Activated CD4-positive, alpha-beta T cell treated with anti-CD3 and anti-CD28 coated beads, Interleukin-10, Interleukin-2, amounts not matched to agents 100 ng/mL and 50 ng/mL, durations not matched to agents 16 hours and 8 hours (primary cell): Measurements from ENCODE around the gene POU6F2.
A peak's percentile ranks its signal among the peaks of the same experiment; 100 is the strongest.
"Not testable (repeated sequence)": the region's sequence is repeated elsewhere in the genome, so short reads cannot be mapped to it uniquely, and the experiment has no call there.

Experiments used
- DNase-seq: peaks from one replicate; pipeline ENCODE4 v3.0.0-alpha.2; 2020

POU6F2 gene, protein sequence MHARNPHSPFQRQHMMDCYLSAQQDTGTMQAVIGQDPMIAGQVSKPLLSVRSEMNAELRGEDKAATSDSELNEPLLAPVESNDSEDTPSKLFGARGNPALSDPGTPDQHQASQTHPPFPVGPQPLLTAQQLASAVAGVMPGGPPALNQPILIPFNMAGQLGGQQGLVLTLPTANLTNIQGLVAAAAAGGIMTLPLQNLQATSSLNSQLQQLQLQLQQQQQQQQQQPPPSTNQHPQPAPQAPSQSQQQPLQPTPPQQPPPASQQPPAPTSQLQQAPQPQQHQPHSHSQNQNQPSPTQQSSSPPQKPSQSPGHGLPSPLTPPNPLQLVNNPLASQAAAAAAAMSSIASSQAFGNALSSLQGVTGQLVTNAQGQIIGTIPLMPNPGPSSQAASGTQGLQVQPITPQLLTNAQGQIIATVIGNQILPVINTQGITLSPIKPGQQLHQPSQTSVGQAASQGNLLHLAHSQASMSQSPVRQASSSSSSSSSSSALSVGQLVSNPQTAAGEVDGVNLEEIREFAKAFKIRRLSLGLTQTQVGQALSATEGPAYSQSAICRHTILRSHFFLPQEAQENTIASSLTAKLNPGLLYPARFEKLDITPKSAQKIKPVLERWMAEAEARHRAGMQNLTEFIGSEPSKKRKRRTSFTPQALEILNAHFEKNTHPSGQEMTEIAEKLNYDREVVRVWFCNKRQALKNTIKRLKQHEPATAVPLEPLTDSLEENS

DNA sequence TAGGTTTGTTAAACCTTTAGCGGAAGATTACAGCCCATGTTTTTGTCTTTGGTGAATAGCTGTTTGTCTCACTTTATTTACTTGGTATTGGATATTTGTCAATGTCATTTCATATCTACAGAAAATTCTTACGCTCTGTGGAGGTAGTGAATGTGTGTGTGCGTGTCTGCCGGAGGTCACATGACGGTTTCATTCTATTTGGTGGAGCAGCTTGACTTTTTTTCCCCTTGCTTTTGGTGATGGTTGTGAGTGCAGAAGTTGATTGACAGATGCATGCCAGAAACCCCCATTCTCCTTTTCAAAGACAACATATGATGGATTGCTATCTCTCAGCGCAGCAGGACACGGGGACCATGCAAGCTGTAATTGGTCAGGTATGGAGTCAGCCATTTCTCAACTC lies at the start of gene POU6F2:
Gene POU6F2, plus strand, starts transcription at position 225 of the 400 bp plus-strand sequence. Its CDS starts 45 bp downstream, at position 270.
- DNase-seq = no peak

DNA sequence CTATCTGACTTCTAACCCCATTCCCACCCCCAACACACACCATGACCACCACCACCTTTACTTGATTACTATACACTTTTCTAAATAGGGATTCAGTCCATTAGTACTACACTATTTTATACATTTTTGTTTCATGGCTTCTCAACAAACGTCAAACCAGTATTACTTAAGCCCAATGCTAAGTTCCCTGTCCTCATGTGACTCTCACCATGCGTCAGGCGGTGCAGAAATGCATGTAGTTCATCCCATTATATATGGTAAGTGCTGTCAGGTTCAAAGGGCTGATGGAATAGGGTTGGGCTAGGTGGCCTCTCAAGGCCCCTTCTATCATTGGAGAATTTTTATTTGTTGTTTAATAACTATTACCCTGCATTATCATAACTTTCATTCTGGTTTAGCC lies 49.2 kb upstream of the POU6F2 start:
- DNase-seq = no peak

DNA sequence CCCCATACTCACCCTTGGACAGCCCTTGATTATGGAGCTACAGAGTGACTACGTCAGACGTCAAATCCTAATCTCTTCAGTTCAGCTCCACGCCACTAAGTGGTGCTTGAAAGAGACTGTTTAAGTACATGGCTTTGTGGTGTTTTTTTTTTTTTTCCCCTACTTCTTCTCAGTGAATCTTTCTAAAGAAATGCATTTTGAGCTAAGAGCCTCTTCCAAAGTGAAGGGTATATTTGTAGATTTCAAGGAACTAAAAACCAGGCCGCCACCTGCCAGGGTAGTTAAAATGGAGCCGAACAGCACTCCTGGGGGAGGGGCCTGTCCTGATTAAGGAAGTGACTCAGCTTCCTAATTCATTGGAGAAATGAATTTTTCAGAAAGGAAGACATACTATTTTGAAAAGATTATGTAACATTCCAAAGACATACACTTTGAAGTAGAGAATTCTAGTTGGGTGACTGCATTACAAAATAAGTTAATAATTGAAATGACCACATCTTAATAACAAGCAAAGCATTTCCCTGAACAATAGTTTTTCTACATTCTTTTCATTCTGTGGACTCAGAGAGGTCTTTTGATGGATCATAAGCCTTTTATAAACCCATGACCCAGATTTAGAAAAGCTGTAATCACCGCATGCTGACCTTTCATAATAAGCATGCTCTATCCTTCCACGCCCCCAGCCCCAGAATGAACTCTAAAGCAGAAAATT lies 48.1 kb upstream of the POU6F2 start:
- no peak for DNase-seq

DNA sequence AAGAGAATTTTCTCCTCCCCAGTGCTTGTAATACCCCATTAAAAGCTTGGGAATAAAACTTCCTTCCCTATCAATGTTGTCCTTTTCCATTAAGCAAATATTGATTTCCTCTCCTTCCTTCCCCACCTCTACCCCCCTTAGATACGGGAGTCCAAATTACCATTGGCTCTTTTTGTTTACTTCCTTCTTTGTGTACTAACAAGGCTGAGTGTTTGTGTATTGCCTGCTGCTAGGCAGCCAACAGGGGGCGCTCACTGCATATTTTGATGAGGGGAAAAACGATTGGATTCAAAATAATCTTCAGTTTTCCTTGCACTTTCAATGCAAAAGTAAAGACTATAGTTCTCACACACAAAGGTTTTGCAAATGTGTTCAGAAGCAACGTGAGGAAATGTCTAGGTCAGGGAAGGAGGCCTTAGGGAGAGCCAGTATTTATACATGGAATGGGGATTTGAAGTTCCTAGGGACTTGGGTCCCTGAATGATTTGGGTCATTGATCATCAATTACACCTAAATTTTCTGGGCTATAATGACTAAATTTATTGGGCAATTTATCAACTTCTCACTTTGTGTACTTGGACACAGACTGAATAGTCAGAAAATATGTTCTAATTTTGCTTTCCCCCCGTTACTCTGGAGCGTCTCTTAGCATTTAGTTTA lies 45.1 kb upstream of the POU6F2 start:
- DNase-seq = peak; percentile 57

DNA sequence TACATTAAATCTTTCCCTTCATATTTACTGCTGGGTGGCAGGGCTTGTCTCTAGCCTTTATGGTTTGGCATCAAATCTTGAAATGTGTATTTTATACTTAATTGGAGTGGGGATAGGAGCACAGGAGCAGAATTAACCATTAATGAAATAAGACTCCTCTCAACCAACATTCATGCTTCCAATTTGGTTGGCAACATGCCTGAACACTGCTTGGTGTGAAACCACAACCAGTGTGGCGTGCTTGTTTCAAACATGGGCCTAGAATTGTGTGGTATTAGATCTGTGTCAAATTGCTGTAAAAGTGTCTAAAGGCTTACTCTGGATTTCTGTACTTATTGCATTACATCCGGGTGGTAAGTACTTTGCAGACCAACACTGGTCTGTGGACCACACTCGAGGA lies 43.7 kb upstream of the POU6F2 start:
- DNase-seq = no peak

DNA sequence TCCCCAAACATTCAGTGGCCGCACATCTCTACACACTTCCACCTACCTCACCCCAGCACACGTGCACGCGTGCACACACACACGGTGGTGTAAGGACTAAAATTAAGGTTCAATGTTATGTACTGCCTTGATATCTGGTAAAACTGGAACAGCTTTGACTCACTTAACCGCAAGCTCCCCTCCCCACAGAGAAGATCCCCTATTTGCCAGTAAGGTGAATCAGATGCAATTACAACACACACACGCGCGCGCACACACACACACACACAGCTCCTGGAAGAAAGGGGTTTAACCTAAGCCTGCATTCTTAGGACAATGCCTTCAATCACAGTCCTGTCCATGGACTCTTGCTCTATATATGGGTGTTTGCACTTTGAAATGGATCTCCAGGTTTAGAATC lies 43.2 kb upstream of the POU6F2 start:
- DNase-seq = no peak

DNA sequence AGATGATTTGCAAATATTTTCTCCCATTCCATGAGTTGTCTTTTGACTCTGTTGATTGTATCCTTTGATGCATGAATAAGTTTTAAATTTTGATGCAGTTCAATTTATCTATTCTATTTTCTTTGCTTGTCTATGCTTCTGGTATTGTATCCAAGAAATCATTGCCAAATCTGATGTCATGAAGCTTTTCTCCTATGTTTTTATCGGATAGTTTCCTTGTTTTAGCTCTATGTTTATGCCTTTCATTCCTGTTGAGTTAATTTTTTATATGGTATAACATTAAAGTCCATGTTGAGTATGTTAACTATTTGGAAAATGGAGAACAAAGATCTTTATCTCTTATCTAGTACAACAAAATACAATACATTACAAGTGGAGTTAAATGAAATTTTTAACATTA lies 41.1 kb upstream of the POU6F2 start:
- no peak for DNase-seq

DNA sequence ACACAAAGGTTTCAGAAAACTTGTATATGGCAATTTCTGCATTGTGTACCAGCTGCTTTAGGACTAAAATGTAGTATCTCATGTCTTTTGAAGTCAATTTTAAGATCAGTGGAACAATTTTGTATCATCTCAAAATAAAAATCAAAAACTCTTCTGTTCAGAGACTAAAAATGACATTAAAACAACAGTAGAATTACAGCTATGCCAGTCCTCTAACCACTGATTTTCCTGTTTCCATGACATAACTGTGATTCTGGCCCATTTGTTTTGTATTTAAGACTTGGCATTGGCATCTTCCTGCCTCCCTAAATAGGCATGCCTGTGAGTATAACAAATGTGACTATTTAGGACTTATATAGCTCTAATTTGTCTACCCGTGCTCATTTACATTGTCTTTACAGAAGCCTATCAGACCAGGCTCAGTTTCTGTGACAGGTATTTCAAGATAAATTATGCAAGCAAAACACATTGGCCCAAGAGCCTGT lies 39.7 kb upstream of the POU6F2 start:
- no peak for DNase-seq

DNA sequence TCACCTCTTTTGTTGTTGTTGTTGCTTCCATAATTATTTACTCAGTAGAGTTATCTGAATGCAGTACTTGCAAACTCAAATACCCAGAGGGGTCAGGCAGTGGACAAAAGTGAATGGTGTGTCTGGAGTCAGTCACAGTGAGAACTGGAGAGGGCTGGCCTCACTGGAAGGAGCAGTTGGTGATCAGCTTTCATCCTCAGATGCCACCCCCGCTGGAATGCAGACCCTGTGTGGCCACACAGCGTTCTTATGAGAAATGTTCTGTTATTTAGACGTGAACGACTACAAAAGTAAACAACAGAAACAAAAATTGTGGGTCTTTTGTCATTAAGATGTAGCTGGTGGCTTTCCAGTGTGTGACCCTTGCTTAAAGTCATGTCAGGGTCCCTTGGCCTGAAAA lies 39.1 kb upstream of the POU6F2 start:
- no peak for DNase-seq

DNA sequence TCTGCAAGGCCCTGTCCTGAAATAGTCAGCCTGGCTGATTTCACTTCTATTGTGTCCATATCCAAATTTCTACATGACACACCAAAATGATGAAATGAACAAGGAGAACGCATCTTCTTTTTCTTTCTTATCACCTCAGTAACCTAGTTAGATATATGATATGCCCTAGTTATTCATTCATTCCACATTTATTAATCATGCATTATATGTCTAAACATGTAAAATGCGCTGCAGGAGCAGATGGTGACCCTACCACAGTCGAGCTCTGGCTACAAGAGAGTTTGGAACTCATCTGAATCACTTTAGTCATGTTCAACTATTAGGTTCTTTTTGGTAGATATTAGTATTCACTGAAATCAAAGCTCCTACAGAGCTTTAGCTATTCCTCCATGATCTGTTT lies 36.9 kb upstream of the POU6F2 start:
- no peak for DNase-seq

DNA sequence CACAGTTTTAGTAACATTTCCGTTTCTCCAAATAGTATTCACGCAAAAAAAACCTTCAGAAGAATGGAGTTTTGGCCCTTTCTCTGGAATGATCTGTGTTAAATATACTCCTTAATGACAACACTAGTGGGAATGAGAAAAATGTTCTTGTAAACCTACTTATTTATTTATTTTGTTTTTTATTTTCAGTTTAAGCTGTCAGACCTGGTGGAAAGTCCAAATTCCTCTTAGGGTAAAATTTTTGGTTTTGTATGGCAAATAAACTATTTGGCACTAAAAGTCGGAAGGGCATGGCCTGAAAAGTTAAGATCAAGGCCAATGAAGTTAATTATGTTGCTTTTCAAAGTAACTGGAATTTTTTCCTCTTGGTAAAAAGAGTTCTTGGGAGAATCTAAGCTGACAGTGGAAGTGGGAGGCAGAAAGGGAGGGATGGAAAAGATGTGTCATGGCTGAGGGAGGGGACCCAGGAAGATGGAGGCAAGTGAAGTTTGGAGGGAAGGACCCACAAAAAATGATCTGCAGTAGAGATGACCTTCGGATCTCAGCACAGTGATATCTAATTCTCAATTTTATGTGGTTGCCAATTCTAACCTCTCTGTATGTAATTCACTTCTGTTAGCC lies 35.2 kb upstream of the POU6F2 start:
- DNase-seq = no peak

DNA sequence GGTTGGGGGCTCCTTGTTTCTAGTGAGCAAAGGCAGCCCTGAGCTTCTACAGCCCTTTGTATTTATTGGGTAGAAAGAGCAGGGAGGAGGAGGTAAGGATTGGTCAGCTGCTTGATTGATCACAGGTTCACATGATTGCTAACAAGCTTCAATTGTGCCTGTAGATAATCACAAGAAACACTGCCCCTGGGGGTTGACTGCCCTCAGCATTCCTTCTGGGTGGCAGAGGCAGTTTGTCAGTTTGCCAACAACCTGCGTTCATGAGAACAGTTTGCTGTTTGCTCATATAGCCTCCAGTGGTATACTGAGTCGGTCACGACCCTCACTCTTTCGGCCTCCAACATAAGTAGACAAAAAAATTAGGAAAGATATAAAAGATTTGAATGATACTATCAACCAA lies 30.2 kb upstream of the POU6F2 start:
- not testable (repeated sequence) for DNase-seq

DNA sequence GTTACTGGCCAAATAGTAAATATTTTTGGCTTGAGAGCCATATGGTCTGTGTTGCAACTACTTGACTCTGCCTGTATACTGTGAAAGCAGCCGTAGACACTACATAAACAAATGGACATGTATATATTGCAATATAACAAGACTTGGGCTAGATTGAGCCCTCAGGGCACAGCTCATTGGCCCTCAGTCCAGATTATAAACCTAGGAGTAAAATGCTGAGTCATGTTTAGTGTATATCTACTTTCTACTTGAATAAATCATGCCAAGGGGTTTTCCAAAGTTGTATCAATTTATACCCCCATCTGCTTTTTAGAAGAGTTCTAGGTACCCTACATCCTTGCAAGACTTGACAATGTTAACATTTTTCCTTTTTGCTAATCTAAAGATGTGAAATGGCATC lies 27.4 kb upstream of the POU6F2 start:
- no peak for DNase-seq

DNA sequence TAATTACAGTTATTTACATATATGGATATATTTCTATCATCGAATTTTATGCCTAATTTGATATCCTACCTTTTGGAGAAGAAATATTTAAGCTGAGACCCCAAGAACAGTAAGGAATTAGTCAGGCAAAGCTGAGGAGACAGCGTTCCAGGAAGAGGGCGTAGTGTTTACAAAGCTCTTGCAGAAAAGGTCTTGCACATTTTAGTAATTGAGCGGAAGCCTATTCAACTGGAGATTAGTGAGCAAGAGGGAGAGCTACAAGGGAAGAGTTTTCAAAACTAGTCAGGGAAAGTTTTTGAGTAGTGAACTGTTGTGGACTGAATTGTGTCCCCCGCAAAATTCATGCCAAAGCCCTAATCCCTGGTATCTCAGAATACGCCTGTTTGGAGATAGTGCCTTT lies 26.5 kb upstream of the POU6F2 start:
- no peak for DNase-seq

DNA sequence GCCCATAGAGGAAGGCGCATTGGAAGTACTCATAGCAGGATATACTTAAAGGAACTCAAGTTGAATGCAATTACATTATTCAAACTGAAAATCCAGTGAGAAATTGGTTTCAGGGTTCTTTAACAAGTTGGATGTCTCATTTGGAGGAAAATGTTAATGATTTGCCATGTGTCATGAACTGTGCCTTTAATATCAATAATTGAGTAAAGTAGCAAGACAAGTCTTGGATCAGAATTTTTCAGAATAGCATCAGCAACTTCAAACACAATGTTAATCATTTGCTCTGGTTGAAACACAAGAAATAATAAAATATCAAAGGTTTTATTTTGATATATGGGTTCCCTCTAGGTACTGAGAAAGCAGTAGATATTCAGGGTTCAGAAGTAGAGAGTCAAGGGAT lies 24.5 kb upstream of the POU6F2 start:
- no peak for DNase-seq

DNA sequence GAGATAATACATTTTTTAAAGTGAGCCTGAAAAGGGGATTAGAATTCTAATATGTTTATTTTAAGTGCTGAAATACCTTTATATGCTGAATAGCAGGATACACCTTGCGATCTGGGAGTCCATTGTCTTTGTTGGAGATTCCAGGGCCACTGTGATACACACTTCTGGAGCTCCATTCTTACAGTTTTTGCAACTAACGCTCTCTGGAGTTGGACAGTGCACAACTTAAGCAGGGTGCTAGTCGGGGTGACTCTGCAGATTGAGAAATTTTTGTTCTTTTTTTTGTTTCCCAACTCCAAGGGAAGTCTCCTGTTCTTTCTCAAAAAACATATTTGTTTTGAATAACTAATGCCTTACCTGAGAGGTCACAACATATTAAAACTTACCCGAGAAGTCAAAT lies 23.7 kb upstream of the POU6F2 start:
- no peak for DNase-seq

DNA sequence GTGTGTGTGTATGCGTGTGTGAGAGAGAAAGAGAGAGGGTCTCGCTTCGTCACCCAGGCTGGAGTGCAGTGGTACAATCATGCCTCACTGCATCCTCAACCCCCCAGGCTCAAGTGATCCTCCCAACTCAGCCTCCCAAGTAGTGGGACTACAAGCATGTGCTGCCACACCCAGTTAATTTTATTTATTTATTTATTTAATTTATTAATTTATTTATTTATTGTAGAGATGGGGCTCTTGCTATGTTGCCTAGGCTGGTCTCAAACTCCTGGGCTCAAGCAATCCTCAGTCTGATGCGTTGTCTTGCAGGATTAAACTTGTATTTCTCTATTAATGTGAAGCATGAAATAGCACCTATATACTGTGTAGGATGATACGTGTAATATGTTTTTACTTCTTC lies 21.8 kb upstream of the POU6F2 start:
- DNase-seq = no peak

DNA sequence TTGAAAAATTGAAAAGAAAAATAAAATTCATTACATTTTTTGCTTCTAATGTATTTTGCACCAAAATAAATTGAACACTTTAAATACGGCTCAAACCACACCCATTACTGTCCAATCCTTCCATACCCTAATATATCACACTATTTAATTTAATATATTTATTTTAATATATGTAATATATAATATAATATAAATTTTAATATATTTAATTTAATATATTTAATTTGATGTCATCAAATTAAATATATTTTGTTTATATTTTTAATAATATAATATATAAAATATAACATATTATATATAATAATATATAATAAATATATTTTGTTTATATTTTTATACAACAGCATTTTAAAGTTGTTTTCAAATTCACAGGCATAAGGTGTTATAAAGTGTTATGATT lies 15.7 kb upstream of the POU6F2 start:
- no peak for DNase-seq

DNA sequence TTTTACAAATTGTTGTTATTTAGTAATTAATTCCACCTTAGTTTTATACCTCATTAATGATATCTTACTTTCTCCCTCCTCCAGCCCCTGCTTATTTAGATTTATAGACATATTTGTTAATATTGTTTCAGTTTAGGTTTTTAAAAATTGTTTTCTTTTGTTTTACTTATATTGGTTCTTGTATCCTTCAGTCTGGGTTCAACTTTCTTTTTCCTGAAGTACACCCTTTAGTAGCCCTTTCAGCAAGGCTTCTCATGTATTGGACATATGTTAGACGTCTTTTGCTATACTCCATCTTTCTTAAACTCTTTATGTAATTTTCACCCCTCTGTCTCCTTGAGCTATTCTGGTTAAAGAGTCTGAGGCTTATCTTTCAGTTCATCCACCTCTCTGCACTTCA lies 12.8 kb upstream of the POU6F2 start:
- no peak for DNase-seq

DNA sequence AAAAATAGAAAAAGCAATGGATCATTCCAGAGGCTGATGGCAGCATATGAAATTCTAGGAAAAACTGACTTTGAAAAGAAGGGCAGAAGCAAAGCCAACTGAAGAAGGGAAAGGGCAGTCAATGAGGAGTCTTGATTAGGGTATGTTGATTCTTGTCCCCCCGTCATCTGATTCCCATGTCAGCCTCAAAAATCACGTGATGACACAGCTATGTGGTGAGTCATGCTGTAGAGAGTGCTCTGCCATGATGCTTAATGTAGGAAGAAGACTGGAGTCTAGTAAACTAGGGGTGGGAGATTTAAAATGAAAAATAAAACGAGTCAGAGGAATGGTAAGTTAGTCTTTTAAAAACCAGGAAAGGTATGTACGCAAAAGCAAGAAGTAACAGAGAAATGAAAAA lies 3.9 kb upstream of the POU6F2 start:
- no peak for DNase-seq

DNA sequence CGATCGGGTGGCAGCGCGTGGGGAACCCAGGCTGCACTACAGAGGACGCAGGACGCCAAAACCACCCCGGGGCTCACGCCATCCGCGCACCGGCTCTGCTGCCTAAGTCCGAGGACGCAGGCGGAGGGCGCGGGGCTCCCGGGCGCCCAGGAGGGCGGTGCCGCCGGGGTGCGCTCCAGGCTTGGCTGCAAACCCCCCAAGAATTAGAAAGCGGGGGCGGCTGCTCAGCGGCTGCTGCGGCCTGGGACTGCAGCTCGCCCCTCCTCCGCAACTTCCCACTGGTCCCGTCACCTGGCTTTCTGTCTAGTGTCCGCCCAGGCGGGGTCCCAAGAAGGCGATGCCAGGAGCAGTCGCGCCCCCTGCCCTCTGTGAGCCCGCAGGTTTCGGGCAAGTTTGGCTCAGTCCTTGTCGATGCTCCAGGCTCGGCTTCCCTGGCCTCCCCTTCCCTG lies 1.7 kb upstream of the POU6F2 start:
- no peak for DNase-seq

DNA sequence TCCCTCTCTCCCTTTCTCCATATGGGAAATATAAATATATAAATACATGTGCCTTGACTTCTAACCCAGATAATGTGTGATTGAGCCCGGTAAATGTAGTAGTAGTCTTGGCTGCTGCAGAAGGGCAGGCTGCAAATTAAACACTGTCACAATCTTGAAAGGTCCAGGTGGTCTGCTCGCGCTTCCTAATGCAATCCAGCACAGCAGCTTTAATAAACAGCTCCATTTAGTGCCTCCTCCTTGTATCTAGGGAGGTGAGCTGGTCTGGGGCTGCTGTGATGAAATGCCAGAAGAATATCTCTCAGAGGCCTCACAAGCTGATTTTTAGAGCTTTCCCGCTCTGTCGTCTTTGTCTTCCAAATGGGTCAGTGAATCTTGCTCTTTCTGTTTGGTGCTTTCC lies 782 bp downstream of the POU6F2 start:
- no peak for DNase-seq

DNA sequence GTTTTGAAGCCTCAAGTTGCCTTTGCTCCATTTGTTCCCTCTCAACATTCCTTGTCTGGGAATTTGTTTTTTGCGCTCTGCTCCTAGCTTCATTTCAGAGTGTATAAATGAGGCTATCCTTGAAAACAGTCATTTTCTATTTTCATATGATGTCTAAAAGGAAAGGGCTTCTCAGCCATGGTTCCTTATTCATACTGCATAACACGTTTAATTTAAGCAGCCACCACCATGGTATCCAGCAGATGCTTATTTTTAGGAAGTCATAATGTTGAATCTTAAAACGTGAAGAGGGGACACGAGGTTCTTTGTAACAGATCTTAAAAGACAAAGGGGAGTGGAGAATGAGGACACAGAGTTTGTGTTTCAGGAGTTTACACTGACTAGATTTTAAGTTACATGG lies 14.5 kb downstream of the POU6F2 start:
- no peak for DNase-seq
